ENCODE data around the gene GLIS2. TPM values are rescaled to one million over a fixed set of nuclear protein-coding genes. Genes with fewer than 3 reads are reported as not detected.

GLIS2 gene
- polyA plus RNA-seq, 2 of the 4 experiments (the other 2 are of a cell fraction): 5.5 to 15.8 TPM

DNA sequence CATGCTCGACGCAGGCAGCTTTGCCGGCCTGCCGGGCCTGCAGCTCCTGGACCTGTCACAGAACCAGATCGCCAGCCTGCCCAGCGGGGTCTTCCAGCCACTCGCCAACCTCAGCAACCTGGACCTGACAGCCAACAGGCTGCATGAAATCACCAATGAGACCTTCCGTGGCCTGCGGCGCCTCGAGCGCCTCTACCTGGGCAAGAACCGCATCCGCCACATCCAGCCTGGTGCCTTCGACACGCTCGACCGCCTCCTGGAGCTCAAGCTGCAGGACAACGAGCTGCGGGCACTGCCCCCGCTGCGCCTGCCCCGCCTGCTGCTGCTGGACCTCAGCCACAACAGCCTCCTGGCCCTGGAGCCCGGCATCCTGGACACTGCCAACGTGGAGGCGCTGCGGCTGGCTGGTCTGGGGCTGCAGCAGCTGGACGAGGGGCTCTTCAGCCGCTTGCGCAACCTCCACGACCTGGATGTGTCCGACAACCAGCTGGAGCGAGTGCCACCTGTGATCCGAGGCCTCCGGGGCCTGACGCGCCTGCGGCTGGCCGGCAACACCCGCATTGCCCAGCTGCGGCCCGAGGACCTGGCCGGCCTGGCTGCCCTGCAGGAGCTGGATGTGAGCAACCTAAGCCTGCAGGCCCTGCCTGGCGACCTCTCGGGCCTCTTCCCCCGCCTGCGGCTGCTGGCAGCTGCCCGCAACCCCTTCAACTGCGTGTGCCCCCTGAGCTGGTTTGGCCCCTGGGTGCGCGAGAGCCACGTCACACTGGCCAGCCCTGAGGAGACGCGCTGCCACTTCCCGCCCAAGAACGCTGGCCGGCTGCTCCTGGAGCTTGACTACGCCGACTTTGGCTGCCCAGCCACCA is 65.4 kb downstream of the GLIS2 start:
- Histone ChIP-seq H3K9me3 (no peaks in the 10 kb centered on the region), H3K4me1 (peaks cover 28% of the 10 kb centered on the region), H3K4me2 (no peak overlapping the region), H3K27ac (no peak overlapping the region), H3K4me3 (no peak overlapping the region)
- TF ChIP-seq CEBPB (IDR thresholded peaks at IDR 0.05) (peak in 1 of 2 experiments; percentile 52; a peak in 1 of 4 replicates), HOXB5 (CRISPR knock-in tag; IDR thresholded peaks at IDR 0.05) (no peak)
- POLR2A ChIA-PET: no interaction called here
- FAIRE-seq: no peak
- no peak for ATAC-seq
- CTCF ChIA-PET: interaction anchor here (0.8 to 25.9 kb wide), 5 partner anchors 10 to 91 kb away, joined by 3 to 638 read pairs (median 3); no protein-coding TSS in a partner anchor
- DNase-seq (ENCODE audit: low read depth in 1 of 2, low spot score in 1 of 2): no peak
- WGBS (ENCODE audit: missing lambda C conversion rate): 98% methylated on average over 24 of the region's 59 CpGs

DNA sequence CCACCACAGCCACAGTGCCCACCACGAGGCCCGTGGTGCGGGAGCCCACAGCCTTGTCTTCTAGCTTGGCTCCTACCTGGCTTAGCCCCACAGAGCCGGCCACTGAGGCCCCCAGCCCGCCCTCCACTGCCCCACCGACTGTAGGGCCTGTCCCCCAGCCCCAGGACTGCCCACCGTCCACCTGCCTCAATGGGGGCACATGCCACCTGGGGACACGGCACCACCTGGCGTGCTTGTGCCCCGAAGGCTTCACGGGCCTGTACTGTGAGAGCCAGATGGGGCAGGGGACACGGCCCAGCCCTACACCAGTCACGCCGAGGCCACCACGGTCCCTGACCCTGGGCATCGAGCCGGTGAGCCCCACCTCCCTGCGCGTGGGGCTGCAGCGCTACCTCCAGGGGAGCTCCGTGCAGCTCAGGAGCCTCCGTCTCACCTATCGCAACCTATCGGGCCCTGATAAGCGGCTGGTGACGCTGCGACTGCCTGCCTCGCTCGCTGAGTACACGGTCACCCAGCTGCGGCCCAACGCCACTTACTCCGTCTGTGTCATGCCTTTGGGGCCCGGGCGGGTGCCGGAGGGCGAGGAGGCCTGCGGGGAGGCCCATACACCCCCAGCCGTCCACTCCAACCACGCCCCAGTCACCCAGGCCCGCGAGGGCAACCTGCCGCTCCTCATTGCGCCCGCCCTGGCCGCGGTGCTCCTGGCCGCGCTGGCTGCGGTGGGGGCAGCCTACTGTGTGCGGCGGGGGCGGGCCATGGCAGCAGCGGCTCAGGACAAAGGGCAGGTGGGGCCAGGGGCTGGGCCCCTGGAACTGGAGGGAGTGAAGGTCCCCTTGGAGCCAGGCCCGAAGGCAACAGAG is 66.3 kb downstream of the GLIS2 start:
- ChIA-PET POLR2A (no interaction called here), CTCF (interaction anchor here (0.8 to 25.9 kb wide), 6 partner anchors 9 to 92 kb away, joined by 3 to 638 read pairs (median 3); no protein-coding TSS in a partner anchor)
- no peak overlapping the region for H3K4me2 ChIP-seq
- no peak overlapping the region for H3K27ac ChIP-seq
- DNase-seq (ENCODE audit: low read depth in 1 of 2, low spot score in 1 of 2) (no peak), ATAC-seq (no peak), FAIRE-seq (no peak)
- H3K4me1 ChIP-seq: peaks cover 23% of the 10 kb centered on the region
- TF ChIP-seq RARB (CRISPR knock-in tag; IDR thresholded peaks at IDR 0.05) (no peak), HDAC2 (IDR thresholded peaks at IDR 0.05) (no peak), POLR2AphosphoS2 (conservative IDR thresholded peaks at IDR 0.05; ENCODE audit: low read length) (no peak)
- TF ChIP-seq, protein P1, sequence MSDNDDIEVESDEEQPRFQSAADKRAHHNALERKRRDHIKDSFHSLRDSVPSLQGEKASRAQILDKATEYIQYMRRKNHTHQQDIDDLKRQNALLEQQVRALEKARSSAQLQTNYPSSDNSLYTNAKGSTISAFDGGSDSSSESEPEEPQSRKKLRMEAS (IDR thresholded peaks at IDR 0.05): no peak
- H3K9me3 ChIP-seq: no peaks in the 10 kb centered on the region
- WGBS (ENCODE audit: missing lambda C conversion rate): 95% methylated on average over 23 of the region's 55 CpGs
- H3K4me3 ChIP-seq: no peak overlapping the region

DNA sequence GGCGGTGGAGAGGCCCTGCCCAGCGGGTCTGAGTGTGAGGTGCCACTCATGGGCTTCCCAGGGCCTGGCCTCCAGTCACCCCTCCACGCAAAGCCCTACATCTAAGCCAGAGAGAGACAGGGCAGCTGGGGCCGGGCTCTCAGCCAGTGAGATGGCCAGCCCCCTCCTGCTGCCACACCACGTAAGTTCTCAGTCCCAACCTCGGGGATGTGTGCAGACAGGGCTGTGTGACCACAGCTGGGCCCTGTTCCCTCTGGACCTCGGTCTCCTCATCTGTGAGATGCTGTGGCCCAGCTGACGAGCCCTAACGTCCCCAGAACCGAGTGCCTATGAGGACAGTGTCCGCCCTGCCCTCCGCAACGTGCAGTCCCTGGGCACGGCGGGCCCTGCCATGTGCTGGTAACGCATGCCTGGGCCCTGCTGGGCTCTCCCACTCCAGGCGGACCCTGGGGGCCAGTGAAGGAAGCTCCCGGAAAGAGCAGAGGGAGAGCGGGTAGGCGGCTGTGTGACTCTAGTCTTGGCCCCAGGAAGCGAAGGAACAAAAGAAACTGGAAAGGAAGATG is 67.0 kb downstream of the GLIS2 start:
- POLR2A ChIA-PET: no interaction called here
- H3K4me2 ChIP-seq: no peak overlapping the region
- H3K27ac ChIP-seq: no peak overlapping the region
- no peak overlapping the region for H3K4me3 ChIP-seq
- ATAC-seq (no peak), DNase-seq (ENCODE audit: low read depth in 1 of 2, low spot score in 1 of 2) (no peak), FAIRE-seq (no peak)
- WGBS (ENCODE audit: missing lambda C conversion rate): 95% methylated on average over 18 of the region's 21 CpGs
- no peak for TF ChIP-seq EHMT2 (IDR thresholded peaks at IDR 0.05; ENCODE audit: low read depth)
- TF ChIP-seq CBX8 (IDR thresholded peaks at IDR 0.05): no peak
- TF ChIP-seq KDM1A (IDR thresholded peaks at IDR 0.05; ENCODE audit: low read depth): no peak
- no peak for TF ChIP-seq ZNF302 (CRISPR knock-in tag; IDR thresholded peaks at IDR 0.05)
- TF ChIP-seq ZC3H11A (IDR thresholded peaks at IDR 0.05): no peak
- TF ChIP-seq, protein P1 (IDR thresholded peaks at IDR 0.05): no peak
- TF ChIP-seq NR3C1 (IDR thresholded peaks at IDR 0.05): no peak
- TF ChIP-seq HOXB5 (CRISPR knock-in tag; IDR thresholded peaks at IDR 0.05): no peak
- TF ChIP-seq, protein P2, sequence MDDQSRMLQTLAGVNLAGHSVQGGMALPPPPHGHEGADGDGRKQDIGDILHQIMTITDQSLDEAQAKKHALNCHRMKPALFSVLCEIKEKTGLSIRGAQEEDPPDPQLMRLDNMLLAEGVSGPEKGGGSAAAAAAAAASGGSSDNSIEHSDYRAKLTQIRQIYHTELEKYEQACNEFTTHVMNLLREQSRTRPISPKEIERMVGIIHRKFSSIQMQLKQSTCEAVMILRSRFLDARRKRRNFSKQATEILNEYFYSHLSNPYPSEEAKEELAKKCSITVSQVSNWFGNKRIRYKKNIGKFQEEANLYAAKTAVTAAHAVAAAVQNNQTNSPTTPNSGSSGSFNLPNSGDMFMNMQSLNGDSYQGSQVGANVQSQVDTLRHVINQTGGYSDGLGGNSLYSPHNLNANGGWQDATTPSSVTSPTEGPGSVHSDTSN (IDR thresholded peaks at IDR 0.05): no peak
- TF ChIP-seq, protein P3, sequence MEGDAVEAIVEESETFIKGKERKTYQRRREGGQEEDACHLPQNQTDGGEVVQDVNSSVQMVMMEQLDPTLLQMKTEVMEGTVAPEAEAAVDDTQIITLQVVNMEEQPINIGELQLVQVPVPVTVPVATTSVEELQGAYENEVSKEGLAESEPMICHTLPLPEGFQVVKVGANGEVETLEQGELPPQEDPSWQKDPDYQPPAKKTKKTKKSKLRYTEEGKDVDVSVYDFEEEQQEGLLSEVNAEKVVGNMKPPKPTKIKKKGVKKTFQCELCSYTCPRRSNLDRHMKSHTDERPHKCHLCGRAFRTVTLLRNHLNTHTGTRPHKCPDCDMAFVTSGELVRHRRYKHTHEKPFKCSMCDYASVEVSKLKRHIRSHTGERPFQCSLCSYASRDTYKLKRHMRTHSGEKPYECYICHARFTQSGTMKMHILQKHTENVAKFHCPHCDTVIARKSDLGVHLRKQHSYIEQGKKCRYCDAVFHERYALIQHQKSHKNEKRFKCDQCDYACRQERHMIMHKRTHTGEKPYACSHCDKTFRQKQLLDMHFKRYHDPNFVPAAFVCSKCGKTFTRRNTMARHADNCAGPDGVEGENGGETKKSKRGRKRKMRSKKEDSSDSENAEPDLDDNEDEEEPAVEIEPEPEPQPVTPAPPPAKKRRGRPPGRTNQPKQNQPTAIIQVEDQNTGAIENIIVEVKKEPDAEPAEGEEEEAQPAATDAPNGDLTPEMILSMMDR (IDR thresholded peaks at IDR 0.05): no peak
- H3K9me3 ChIP-seq: no peaks in the 10 kb centered on the region
- CTCF ChIA-PET: interaction anchor here (0.8 to 25.9 kb wide), 3 partner anchors 11 to 23 kb away, joined by 3 to 638 read pairs (median 47); no protein-coding TSS in a partner anchor
- peaks cover 17% of the 10 kb centered on the region for H3K4me1 ChIP-seq

Data from A549 (cell line).